ENCODE results near the gene PTPN14.

DNA sequence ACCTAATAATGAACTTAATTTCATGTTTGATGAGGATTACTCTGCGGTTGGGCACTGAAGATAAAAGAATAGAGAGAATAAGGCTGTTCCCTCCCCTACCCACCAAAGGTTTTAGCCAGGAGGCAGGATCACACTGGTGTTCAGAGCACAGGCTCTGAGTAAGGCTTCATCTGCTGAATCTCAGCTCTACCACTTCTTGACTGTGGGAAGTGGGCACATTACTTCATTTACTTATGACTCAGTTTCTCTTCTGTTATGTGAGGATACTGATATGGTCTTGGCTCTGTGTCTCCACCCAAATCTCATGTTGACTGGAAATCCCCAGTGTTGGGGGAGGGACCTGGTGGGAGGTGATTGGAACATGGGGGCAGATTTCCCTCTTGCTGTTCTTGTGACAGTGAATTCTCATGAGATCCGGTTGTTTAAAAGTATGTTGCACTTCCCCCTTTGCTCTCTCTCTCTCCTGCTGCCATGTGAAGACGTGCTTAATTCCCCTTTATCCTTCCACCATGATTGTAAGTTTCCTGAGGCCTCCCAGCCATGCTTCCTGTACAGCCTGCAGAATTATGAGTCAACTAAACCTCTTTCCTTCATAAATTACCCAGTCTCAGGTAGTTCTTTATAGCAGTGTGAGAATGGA, 190.8 kb downstream of the PTPN14 start:
- TF ChIP-seq, protein P1, sequence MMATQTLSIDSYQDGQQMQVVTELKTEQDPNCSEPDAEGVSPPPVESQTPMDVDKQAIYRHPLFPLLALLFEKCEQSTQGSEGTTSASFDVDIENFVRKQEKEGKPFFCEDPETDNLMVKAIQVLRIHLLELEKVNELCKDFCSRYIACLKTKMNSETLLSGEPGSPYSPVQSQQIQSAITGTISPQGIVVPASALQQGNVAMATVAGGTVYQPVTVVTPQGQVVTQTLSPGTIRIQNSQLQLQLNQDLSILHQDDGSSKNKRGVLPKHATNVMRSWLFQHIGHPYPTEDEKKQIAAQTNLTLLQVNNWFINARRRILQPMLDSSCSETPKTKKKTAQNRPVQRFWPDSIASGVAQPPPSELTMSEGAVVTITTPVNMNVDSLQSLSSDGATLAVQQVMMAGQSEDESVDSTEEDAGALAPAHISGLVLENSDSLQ (IDR thresholded peaks at IDR 0.05), result no peak
- TF ChIP-seq FOXA1 (IDR thresholded peaks at IDR 0.05) (no peak), FOXK2 (IDR thresholded peaks at IDR 0.05) (no peak), LEF1 (IDR thresholded peaks at IDR 0.05; ENCODE audit: borderline replicate concordance) (no peak), ELF4 (IDR thresholded peaks at IDR 0.05) (no peak), NFRKB (IDR thresholded peaks at IDR 0.05) (no peak), SUZ12 (IDR thresholded peaks at IDR 0.05) (no peak), SP1 (IDR thresholded peaks at IDR 0.05) (no peak), L3MBTL2 (conservative IDR thresholded peaks at IDR 0.05) (no peak), FOXM1 (IDR thresholded peaks at IDR 0.05; ENCODE audit: borderline replicate concordance) (no peak), HDGF (IDR thresholded peaks at IDR 0.05; ENCODE audit: borderline replicate concordance) (no peak), TARDBP (IDR thresholded peaks at IDR 0.05) (no peak), ARNT (IDR thresholded peaks at IDR 0.05) (no peak), ZNF384 (IDR thresholded peaks at IDR 0.05) (no peak)
